BJ (cell line): ENCODE data around the gene OR2AE1. TPM values are rescaled to one million over a fixed set of nuclear protein-coding genes. Genes with fewer than 3 reads are reported as not detected.

Source experiments
- CTCF ChIA-PET: fragments of 350-600 bp; formaldehyde crosslinking; extraction: SDS; loops from one replicate; lab custom pipeline; 2021; ENCODE audit warnings: antibody characterized with exemption, inconsistent platforms; lab: Yijun Ruan, JAX
- POLR2A ChIA-PET: fragments of 300-600 bp; sonication (Branson Sonifier 250); formaldehyde crosslinking; extraction: SDS; loops from one replicate; lab custom pipeline; 2021; ENCODE audit warnings: antibody characterized with exemption; lab: Charles Lee
- DNase-seq: peaks from one replicate; pipeline ENCODE4 v3.0.0-alpha.2; 2011; ENCODE audit warnings: low read depth
- H3K27me3 ChIP-seq: 2 replicates; pipeline ENCODE4 v1.6.0; 2011; ENCODE audit warnings: low read length; ENCODE audit not compliant: control insufficient read depth, insufficient read depth
- H3K36me3 ChIP-seq: 2 replicates; pipeline ENCODE4 v1.5.1; 2011; ENCODE audit warnings: low read length; ENCODE audit not compliant: control insufficient read depth, insufficient read depth
- H3K4me3 ChIP-seq: 2 replicates; pipeline ENCODE4 v1.5.1; 2011; ENCODE audit warnings: low read depth, mild to moderate bottlenecking, control low read depth, low read length
- CTCF ChIP-seq: IDR thresholded peaks from 2 replicates; pipeline ENCODE4 v1.5.1; 2011; ENCODE audit warnings: low read depth, mild to moderate bottlenecking, control low read depth, inconsistent platforms, low read length, moderate library complexity; ENCODE audit not compliant: insufficient read depth
- polyA plus RNA-seq: library from polyadenylated mRNA; depleted of rRNA; stranded (reverse); fragments of >200 nt; gene quantifications from 2 replicates; pipeline ENCODE4 v1.2.3, GENCODE V29; 2011

The OR2AE1 gene
- polyA plus RNA-seq, 1 experiment: not detected

DNA sequence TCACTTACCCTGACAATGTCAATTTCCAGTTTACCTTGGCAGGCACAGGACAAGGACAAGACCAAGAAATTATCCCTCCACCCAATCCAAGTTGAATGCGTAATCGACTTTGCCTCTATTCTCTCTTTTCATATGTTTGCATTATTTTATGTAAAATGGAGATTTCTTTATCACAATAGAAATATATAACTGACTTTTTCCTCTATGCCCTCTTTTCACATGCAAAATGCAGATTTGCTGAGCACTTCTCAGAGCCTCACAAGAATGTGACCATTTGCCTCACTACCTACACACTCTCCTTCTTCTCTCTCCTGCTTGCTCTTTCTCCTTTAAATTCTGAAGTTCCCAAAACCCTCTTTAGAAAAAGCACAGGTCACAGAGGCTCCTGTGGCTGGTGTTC lies 33.9 kb downstream of the OR2AE1 start:
- POLR2A ChIA-PET: no interaction called here
- no peak overlapping the region for H3K4me3 ChIP-seq
- CTCF ChIA-PET: no interaction called here
- DNase-seq: no peak
- peaks cover 6% of the 10 kb centered on the region for H3K27me3 ChIP-seq
- TF ChIP-seq CTCF: no peak
- no peaks in the 10 kb centered on the region for H3K36me3 ChIP-seq

GRCh38 chr7:99840136-99840869 lies 36.5 kb downstream of the OR2AE1 start:
- CTCF ChIA-PET: interaction anchor here (0.8 kb wide), 1 partner anchor 14 kb away, joined by 4 read pairs; no protein-coding TSS in a partner anchor
- POLR2A ChIA-PET: no interaction called here

DNA sequence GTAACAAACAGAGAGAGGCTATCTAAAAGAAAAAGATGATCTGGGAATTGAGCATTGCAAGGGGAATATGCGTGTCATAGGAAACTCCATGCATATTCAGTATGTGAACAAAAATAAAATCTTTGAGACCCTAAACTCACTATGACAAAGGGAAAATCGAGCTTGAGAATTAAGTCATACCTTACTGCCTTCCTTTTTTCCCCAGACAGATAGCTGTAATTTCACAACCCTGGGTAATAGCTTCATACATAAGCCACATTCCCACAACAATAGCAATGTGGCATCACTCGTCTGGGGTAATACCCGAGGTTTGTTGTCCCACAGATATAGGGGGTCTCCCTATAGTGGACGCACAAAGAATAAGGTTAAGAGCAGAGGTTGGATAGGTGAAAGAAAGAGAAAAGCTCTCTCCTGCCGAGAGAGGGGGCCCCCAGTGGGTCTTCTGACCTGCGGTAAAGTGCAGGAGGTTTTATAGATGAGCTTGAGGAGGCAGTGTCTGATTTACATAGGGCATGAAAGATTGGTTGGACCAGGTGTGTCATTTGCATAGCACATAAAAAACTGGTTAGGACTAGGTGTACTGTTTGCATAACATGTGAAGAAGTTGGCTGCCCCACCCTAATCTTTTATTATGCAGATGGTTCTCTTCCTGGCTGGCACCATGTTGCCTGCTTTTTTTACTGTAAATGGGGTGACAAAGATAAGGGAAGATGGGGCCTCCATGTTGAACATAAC lies 37.4 kb downstream of the OR2AE1 start:
- ChIA-PET CTCF (interaction anchor here (0.6 to 1.4 kb wide), 2 partner anchors 19 to 1868 kb away, joined by 4 read pairs; no protein-coding TSS in a partner anchor), POLR2A (no interaction called here)
- Histone ChIP-seq H3K27me3 (peaks cover 6% of the 10 kb centered on the region), H3K4me3 (no peak overlapping the region), H3K36me3 (no peaks in the 10 kb centered on the region)
- DNase-seq: no peak
- TF ChIP-seq CTCF: no peak

More at GRCh38 chr7:99840136-99840869, 36.5 kb downstream of the OR2AE1 start:
- H3K4me3 ChIP-seq: no peak overlapping the region
- no peak for TF ChIP-seq CTCF
- no peaks in the 10 kb centered on the region for H3K36me3 ChIP-seq
- DNase-seq: no peak
- H3K27me3 ChIP-seq: peaks cover 6% of the 10 kb centered on the region

GRCh38 chr7:99837649-99838361 lies 39.0 kb downstream of the OR2AE1 start:
- DNase-seq: no peak
- POLR2A ChIA-PET: no interaction called here
- no peak for TF ChIP-seq CTCF
- peaks cover 7% of the 10 kb centered on the region for H3K27me3 ChIP-seq
- H3K36me3 ChIP-seq: no peaks in the 10 kb centered on the region
- H3K4me3 ChIP-seq: no peak overlapping the region
- CTCF ChIA-PET: interaction anchor here (1.4 kb wide), 1 partner anchor 18 kb away, joined by 4 read pairs; no protein-coding TSS in a partner anchor

DNA sequence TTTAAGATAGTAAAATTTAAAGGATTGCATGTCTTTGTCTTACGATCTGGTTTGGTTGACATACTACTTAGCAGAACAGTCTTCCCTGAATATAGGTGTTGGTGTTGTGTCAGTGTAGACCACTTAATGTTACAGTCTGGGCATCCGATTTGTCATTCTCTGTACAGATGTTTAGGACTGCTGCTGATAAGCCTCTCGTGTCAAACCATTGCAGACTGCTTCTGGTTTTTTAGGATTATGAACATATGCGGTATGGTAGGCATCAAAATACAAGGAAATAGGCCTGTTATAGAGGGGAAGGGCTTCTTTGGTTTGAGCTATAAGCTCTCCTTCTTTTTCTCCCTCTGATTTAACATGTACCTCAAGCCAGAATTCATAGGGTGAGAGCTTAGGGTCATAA lies 41.6 kb downstream of the OR2AE1 start:
- CTCF ChIA-PET: no interaction called here
- no peak overlapping the region for H3K4me3 ChIP-seq
- no peak for TF ChIP-seq CTCF
- no peaks in the 10 kb centered on the region for H3K36me3 ChIP-seq
- POLR2A ChIA-PET: no interaction called here
- peaks cover 5% of the 10 kb centered on the region; the same call in 1 of the 2 replicates for H3K27me3 ChIP-seq
- no peak for DNase-seq
